A673 (cell line): ENCODE results near the gene UBE2E1. TPM values are rescaled to one million over a fixed set of nuclear protein-coding genes. Genes with fewer than 3 reads are reported as not detected.
A peak's percentile ranks its signal among the peaks of the same experiment; 100 is the strongest.

Experiments used
- BruUV-seq: library from RNA; stranded (reverse); fragments of 400-500 nt; replicated peaks from 2 replicates; lab custom pipeline; 2021; lab: Mats Ljungman, UMichigan
- CTCF ChIA-PET: fragments of 300-600 bp; sonication (Branson Sonifier 250); formaldehyde crosslinking; loops from one replicate; lab custom pipeline; 2022; ENCODE audit warnings: antibody characterized with exemption; lab: Charles Lee
- POLR2A ChIA-PET: fragments of 300-600 bp; sonication (Branson Sonifier 250); formaldehyde crosslinking; loops from one replicate; lab custom pipeline; 2022; ENCODE audit warnings: antibody characterized with exemption; ENCODE audit not compliant: low non-redundant PET; lab: Charles Lee
- DNase-seq: peaks from one replicate; pipeline ENCODE4 v3.0.0-alpha.2; 2015; ENCODE audit warnings: low spot score
- H3K27ac ChIP-seq: fragments of 200-600 bp; sonication (generic); 2 replicates; pipeline ENCODE4 v1.5.1; 2016; ENCODE audit warnings: mixed run types, low read depth, mild to moderate bottlenecking, mixed read lengths, antibody characterized with exemption, low read length; ENCODE audit not compliant: poor library complexity, severe bottlenecking
- H3K27me3 ChIP-seq: fragments of 200-600 bp; sonication (generic); replicated peaks from 2 replicates; pipeline ENCODE4 v1.6.1; 2017; ENCODE audit warnings: mixed run types, low read depth, mild to moderate bottlenecking, mixed read lengths, antibody characterized with exemption, low read length; ENCODE audit not compliant: insufficient read depth, poor library complexity
- H3K36me3 ChIP-seq: fragments of 200-600 bp; sonication (generic); 2 replicates; pipeline ENCODE4 v1.6.1; 2016; ENCODE audit warnings: mixed run types, mild to moderate bottlenecking, mixed read lengths, antibody characterized with exemption, low read length; ENCODE audit not compliant: insufficient read depth, poor library complexity, severe bottlenecking
- H3K4me1 ChIP-seq: fragments of 200-600 bp; sonication (generic); 2 replicates; pipeline ENCODE4 v1.6.1; 2017; ENCODE audit warnings: mixed run types, mild to moderate bottlenecking, mixed read lengths, antibody characterized with exemption, low read length; ENCODE audit not compliant: insufficient read depth, poor library complexity, severe bottlenecking
- H3K4me3 ChIP-seq: fragments of 200-600 bp; sonication (generic); 2 replicates; pipeline ENCODE4 v1.5.1; 2016; ENCODE audit warnings: low read depth, mixed run types, mild to moderate bottlenecking, mixed read lengths, low read length; ENCODE audit not compliant: poor library complexity, severe bottlenecking
- H3K9me3 ChIP-seq: fragments of 200-600 bp; sonication (generic); 2 replicates; pipeline ENCODE4 v1.6.1; 2016; ENCODE audit warnings: mixed run types, low read depth, mild to moderate bottlenecking, mixed read lengths, antibody characterized with exemption, low read length; ENCODE audit not compliant: poor library complexity, severe bottlenecking
- CTCF ChIP-seq: fragments of 300-800, 200-600 bp; sonication (generic); conservative IDR thresholded peaks from 2 replicates; pipeline ENCODE4 v1.5.1; 2017; ENCODE audit warnings: low read depth, mild to moderate bottlenecking, antibody characterized with exemption, low read length, moderate library complexity, mixed read lengths
- EZH2 ChIP-seq: fragments of 200-600 bp; sonication (generic); IDR thresholded peaks from 2 replicates; pipeline ENCODE4 v1.6.1; 2017; ENCODE audit warnings: borderline replicate concordance, low read depth, mild to moderate bottlenecking, mixed read lengths, antibody characterized with exemption, low read length; ENCODE audit not compliant: poor library complexity, severe bottlenecking
- intact Hi-C: fragments of 100-400 bp; cut with micrococcal nuclease; formaldehyde crosslinking; loops from one replicate; pipeline ENCODE4 v1.10.0; 2022; ENCODE audit not compliant: unreplicated experiment
- total RNA-seq: library from RNA; stranded (reverse); gene quantifications from 2 replicates; pipeline ENCODE4 v1.2.3, GENCODE V29; 2021

Gene UBE2E1
- total RNA-seq, 1 experiment from 2014 or later: 144 TPM

- Histone ChIP-seq H3K27ac (no peak overlapping the region), H3K4me3 (no peak overlapping the region), H3K36me3 (no peaks in the 10 kb centered on the region), H3K27me3 (no peaks in the 10 kb centered on the region), H3K4me1 (no peaks in the 10 kb centered on the region), H3K9me3 (no peaks in the 10 kb centered on the region)
- intact Hi-C loops: no loop called here
- CTCF ChIA-PET: no interaction called here
- DNase-seq: peak; percentile 26
- POLR2A ChIA-PET: no interaction called here
- no peak for TF ChIP-seq EZH2
- BruUV-seq: no TSS peak
These were observed 29.3 kb upstream of the UBE2E1 start for GRCh38 chr3:23776352-23776891.

- Histone ChIP-seq H3K27ac (no peak overlapping the region), H3K27me3 (no peaks in the 10 kb centered on the region), H3K4me1 (no peaks in the 10 kb centered on the region), H3K4me3 (no peak overlapping the region), H3K36me3 (no peaks in the 10 kb centered on the region), H3K9me3 (no peaks in the 10 kb centered on the region)
- no TSS peak for BruUV-seq
- no peak for TF ChIP-seq EZH2
- TF ChIP-seq CTCF: no peak
- intact Hi-C loops: no loop called here
- ChIA-PET POLR2A (no interaction called here), CTCF (no interaction called here)
- DNase-seq: no peak
These were observed 27.3 kb upstream of the UBE2E1 start for GRCh38 chr3:23778446-23778845.

GRCh38 chr3:23779841-23780240, 25.9 kb upstream of the UBE2E1 start:
- Histone ChIP-seq H3K36me3 (no peaks in the 10 kb centered on the region), H3K27ac (no peak overlapping the region), H3K4me1 (no peaks in the 10 kb centered on the region), H3K27me3 (peaks cover 2% of the 10 kb centered on the region), H3K4me3 (no peak overlapping the region), H3K9me3 (no peaks in the 10 kb centered on the region)
- no peak for TF ChIP-seq EZH2
- no peak for TF ChIP-seq CTCF
- intact Hi-C loops: no loop called here
- no TSS peak for BruUV-seq
- no peak for DNase-seq
- ChIA-PET POLR2A (no interaction called here), CTCF (no interaction called here)

- no peak overlapping the region for H3K27ac ChIP-seq
- H3K4me1 ChIP-seq: no peaks in the 10 kb centered on the region
- ChIA-PET POLR2A (interaction anchor here (0.6 kb wide), 1 partner anchor 464 kb away, joined by 7 read pairs; no protein-coding TSS in a partner anchor), CTCF (no interaction called here)
- intact Hi-C loops: no loop called here
- no peaks in the 10 kb centered on the region for H3K36me3 ChIP-seq
- peaks cover 11% of the 10 kb centered on the region for H3K27me3 ChIP-seq
- no peak overlapping the region for H3K4me3 ChIP-seq
- no peak for TF ChIP-seq EZH2
- no peak for TF ChIP-seq CTCF
- no peaks in the 10 kb centered on the region for H3K9me3 ChIP-seq
- DNase-seq: no peak
- BruUV-seq: no TSS peak
These were observed 24.7 kb upstream of the UBE2E1 start for GRCh38 chr3:23781051-23781450.
